ENCODE results near the gene DCAKD. TPM values are rescaled to one million over a fixed set of nuclear protein-coding genes. Genes with fewer than 3 reads are reported as not detected.

DCAKD gene
- total RNA-seq, 1 experiment from 2014 or later: 15.1 TPM

- ChIA-PET POLR2A (no interaction called here), CTCF (interaction anchor here (0.5 to 1.4 kb wide), 4 partner anchors 10 to 42 kb away, joined by 3 to 5 read pairs (median 4); partner anchors contain the start of gene ACBD4)
- Mint-ChIP-seq H3K4me3 (ENCODE audit: unreplicated experiment) (no peak overlapping the region), H3K9me3 (ENCODE audit: unreplicated experiment) (no peaks in the 10 kb centered on the region), H3K27ac (ENCODE audit: unreplicated experiment) (no peak overlapping the region), H3K36me3 (ENCODE audit: insufficient read depth, unreplicated experiment) (peaks cover 91% of the 10 kb centered on the region), H3K4me1 (ENCODE audit: low read depth, unreplicated experiment) (no peaks in the 10 kb centered on the region), H3K27me3 (ENCODE audit: insufficient read depth, unreplicated experiment) (no peaks in the 10 kb centered on the region)
- no peaks in the 10 kb centered on the region for H3K27me3 ChIP-seq (replicated peaks; ENCODE audit: control insufficient read depth, insufficient read depth, low read length)
- BruUV-seq (replicated peaks): no TSS peak
- TF ChIP-seq CTCF (IDR thresholded peaks at IDR 0.05; ENCODE audit: insufficient read depth in 1 of 2, low read depth in 1 of 2, low read length in 1 of 2, severe bottlenecking in 1 of 2, unreplicated experiment in 1 of 2): no peak
- no peaks in the 10 kb centered on the region for H3K9me3 ChIP-seq
- peaks cover 5% of the 10 kb centered on the region for H3K36me3 ChIP-seq (ENCODE audit: control insufficient read depth, insufficient read depth, low read length)
- 0 out of 2 replicates have a peak, but pooled peaks cover 5% of the 10 kb centered on the region for H3K4me1 ChIP-seq
- H3K4me3 ChIP-seq (ENCODE audit: low read depth, low read length): no peak overlapping the region
- DNase-seq: no peak
- intact Hi-C loops (cut with micrococcal nuclease; ENCODE audit: unreplicated experiment): no loop called here
Measured at GRCh38 chr17:45093444-45094110, 42.1 kb upstream of the DCAKD start.

GRCh38 chr17:45092911-45093430, 41.5 kb upstream of the DCAKD start:
- H3K36me3 Mint-ChIP-seq (ENCODE audit: insufficient read depth, unreplicated experiment): peaks cover 91% of the 10 kb centered on the region
- H3K4me1 Mint-ChIP-seq (ENCODE audit: low read depth, unreplicated experiment): no peaks in the 10 kb centered on the region
- no peaks in the 10 kb centered on the region for H3K27me3 Mint-ChIP-seq (ENCODE audit: insufficient read depth, unreplicated experiment)
- BruUV-seq (replicated peaks): no TSS peak
- no peaks in the 10 kb centered on the region for H3K27me3 ChIP-seq (replicated peaks; ENCODE audit: control insufficient read depth, insufficient read depth, low read length)
- ChIA-PET POLR2A (no interaction called here), CTCF (interaction anchor here (0.5 to 1.4 kb wide), 2 partner anchors 41 to 42 kb away, joined by 3 to 5 read pairs; partner anchors contain the start of gene ACBD4)
- no peak overlapping the region for H3K4me3 Mint-ChIP-seq (ENCODE audit: unreplicated experiment)
- no peaks in the 10 kb centered on the region for H3K9me3 ChIP-seq
- no peaks in the 10 kb centered on the region for H3K9me3 Mint-ChIP-seq (ENCODE audit: unreplicated experiment)
- intact Hi-C loops (cut with micrococcal nuclease; ENCODE audit: unreplicated experiment): no loop called here
- H3K36me3 ChIP-seq (ENCODE audit: control insufficient read depth, insufficient read depth, low read length): peaks cover 5% of the 10 kb centered on the region
- no peak overlapping the region for H3K4me3 ChIP-seq (ENCODE audit: low read depth, low read length)
- 0 out of 2 replicates have a peak, but pooled peaks cover 5% of the 10 kb centered on the region for H3K4me1 ChIP-seq
- DNase-seq: no peak
- no peak overlapping the region for H3K27ac Mint-ChIP-seq (ENCODE audit: unreplicated experiment)
- no peak for TF ChIP-seq CTCF (IDR thresholded peaks at IDR 0.05; ENCODE audit: insufficient read depth in 1 of 2, low read depth in 1 of 2, low read length in 1 of 2, severe bottlenecking in 1 of 2, unreplicated experiment in 1 of 2)

- BruUV-seq (replicated peaks): no TSS peak
- intact Hi-C loops (cut with micrococcal nuclease; ENCODE audit: unreplicated experiment): no loop called here
- H3K4me1 ChIP-seq: 0 out of 2 replicates have a peak, but pooled peaks cover 5% of the 10 kb centered on the region
- H3K9me3 ChIP-seq: no peaks in the 10 kb centered on the region
- POLR2A ChIA-PET: no interaction called here
- no peaks in the 10 kb centered on the region for H3K9me3 Mint-ChIP-seq (ENCODE audit: unreplicated experiment)
- H3K27me3 Mint-ChIP-seq (ENCODE audit: insufficient read depth, unreplicated experiment): no peaks in the 10 kb centered on the region
- H3K36me3 Mint-ChIP-seq (ENCODE audit: insufficient read depth, unreplicated experiment): peaks cover 91% of the 10 kb centered on the region
- H3K36me3 ChIP-seq (ENCODE audit: control insufficient read depth, insufficient read depth, low read length): peaks cover 6% of the 10 kb centered on the region
- H3K4me1 Mint-ChIP-seq (ENCODE audit: low read depth, unreplicated experiment): no peaks in the 10 kb centered on the region
- no peak overlapping the region for H3K4me3 ChIP-seq (ENCODE audit: low read depth, low read length)
- no peaks in the 10 kb centered on the region for H3K27me3 ChIP-seq (replicated peaks; ENCODE audit: control insufficient read depth, insufficient read depth, low read length)
- no peak for DNase-seq
- no peak for TF ChIP-seq CTCF (IDR thresholded peaks at IDR 0.05; ENCODE audit: insufficient read depth in 1 of 2, low read depth in 1 of 2, low read length in 1 of 2, severe bottlenecking in 1 of 2, unreplicated experiment in 1 of 2)
- H3K27ac Mint-ChIP-seq (ENCODE audit: unreplicated experiment): no peak overlapping the region
- H3K4me3 Mint-ChIP-seq (ENCODE audit: unreplicated experiment): no peak overlapping the region
- CTCF ChIA-PET: no interaction called here
Measured at GRCh38 chr17:45091778-45092425, 40.5 kb upstream of the DCAKD start.

Measured in Caco-2 (cell line).